Effector memory CD4-positive, alpha-beta T cell (primary cell): ENCODE measurements around the gene GCSH.
A peak's percentile ranks its signal among the peaks of the same experiment; 100 is the strongest.

Experiments
- DNase-seq, 3 donors: peaks; one replicate each; pipeline ENCODE4 v3.0.0-alpha.2; 2020
- H3K27ac ChIP-seq: 2 replicates; pipeline ENCODE4 v1.7.0; 2013; ENCODE audit warnings: mild to moderate bottlenecking, low read length, moderate library complexity; ENCODE audit not compliant: insufficient read depth, poor library complexity, severe bottlenecking
- H3K27me3 ChIP-seq: replicated peaks from 2 replicates; pipeline ENCODE4 v1.7.0; 2013; ENCODE audit warnings: mild to moderate bottlenecking, low read length; ENCODE audit not compliant: insufficient read depth, control insufficient read depth, poor library complexity, severe bottlenecking
- H3K36me3 ChIP-seq: 2 replicates; pipeline ENCODE4 v1.7.0; 2013; ENCODE audit warnings: mild to moderate bottlenecking, low read length, moderate library complexity; ENCODE audit not compliant: control insufficient read depth, insufficient read depth
- H3K4me1 ChIP-seq: 2 replicates; pipeline ENCODE4 v1.7.0; 2013; ENCODE audit warnings: low read length, mild to moderate bottlenecking; ENCODE audit not compliant: control insufficient read depth, insufficient read depth, poor library complexity, severe bottlenecking
- H3K4me3 ChIP-seq: 2 replicates; pipeline ENCODE4 v1.7.0; 2013; ENCODE audit warnings: low read length, low read depth, mild to moderate bottlenecking; ENCODE audit not compliant: insufficient read depth, poor library complexity, severe bottlenecking
- H3K9me3 ChIP-seq: 2 replicates; pipeline ENCODE4 v1.7.0; 2013; ENCODE audit warnings: mild to moderate bottlenecking, low read length, moderate library complexity; ENCODE audit not compliant: control insufficient read depth
- total RNA-seq, 3 donors: gene quantifications; one replicate each; lab custom pipeline; 2026; lab: John Stamatoyannopoulos, UW

Gene GCSH
- 0.17 to 0.35 (median 0.19) reads per million in 3 donors for total RNA-seq

GRCh38 chr16:81095953-81096714 is at the start of gene GCSH:
TSS of gene GCSH (minus strand) at chr16:81096395. CDS start at chr16:81096278, 117 bp downstream.
- DNase-seq = peak; percentile 96 to 98 (median 97)
- H3K9me3 ChIP-seq = no peaks in the 10 kb centered on the region
- H3K36me3 ChIP-seq = no peaks in the 10 kb centered on the region
- H3K27me3 ChIP-seq = no peaks in the 10 kb centered on the region
- peak within 1 kb of the TSS; percentile 54 for H3K27ac ChIP-seq
- peak within 1 kb of the TSS; percentile 76 for H3K4me3 ChIP-seq
- peaks cover 7% of the 10 kb centered on the region for H3K4me1 ChIP-seq

- Histone ChIP-seq H3K27me3 (no peaks in the 10 kb centered on the region), H3K4me1 (no peaks in the 10 kb centered on the region), H3K27ac (no peak overlapping the region), H3K9me3 (no peaks in the 10 kb centered on the region), H3K4me3 (no peak overlapping the region), H3K36me3 (no peaks in the 10 kb centered on the region)
- DNase-seq = no peak
These were observed 47.8 kb upstream of the GCSH start for GRCh38 chr16:81143921-81144471.

- no peaks in the 10 kb centered on the region for H3K36me3 ChIP-seq
- H3K27ac ChIP-seq = no peak overlapping the region
- no peaks in the 10 kb centered on the region for H3K4me1 ChIP-seq
These were observed 46.7 kb upstream of the GCSH start for GRCh38 chr16:81142864-81143263.

GRCh38 chr16:81140930-81141780 is 45.0 kb upstream of the GCSH start:
- no peaks in the 10 kb centered on the region for H3K36me3 ChIP-seq
- no peak overlapping the region for H3K27ac ChIP-seq
- H3K4me1 ChIP-seq = no peaks in the 10 kb centered on the region
- no peak for DNase-seq
- H3K27me3 ChIP-seq = no peaks in the 10 kb centered on the region
- H3K4me3 ChIP-seq = no peak overlapping the region
- H3K9me3 ChIP-seq = no peaks in the 10 kb centered on the region

More at GRCh38 chr16:81142864-81143263, 46.7 kb upstream of the GCSH start:
- no peak for DNase-seq
- no peak overlapping the region for H3K4me3 ChIP-seq
- H3K9me3 ChIP-seq = no peaks in the 10 kb centered on the region
- H3K27me3 ChIP-seq = no peaks in the 10 kb centered on the region

GRCh38 chr16:81138831-81139557 is 42.8 kb upstream of the GCSH start:
- no peak for DNase-seq
- no peak overlapping the region for H3K27ac ChIP-seq
- H3K4me1 ChIP-seq = no peaks in the 10 kb centered on the region
- no peaks in the 10 kb centered on the region for H3K36me3 ChIP-seq
- no peak overlapping the region for H3K4me3 ChIP-seq
- no peaks in the 10 kb centered on the region for H3K27me3 ChIP-seq
- no peaks in the 10 kb centered on the region for H3K9me3 ChIP-seq

- no peaks in the 10 kb centered on the region for H3K9me3 ChIP-seq
- H3K4me3 ChIP-seq = no peak overlapping the region
These were observed 41.6 kb upstream of the GCSH start for GRCh38 chr16:81137754-81138153.

GRCh38 chr16:81136390-81137335 is 40.5 kb upstream of the GCSH start:
- no peaks in the 10 kb centered on the region for H3K27me3 ChIP-seq
- H3K27ac ChIP-seq = no peak overlapping the region
- no peak overlapping the region for H3K4me3 ChIP-seq
- DNase-seq = no peak
- no peaks in the 10 kb centered on the region for H3K9me3 ChIP-seq
- H3K36me3 ChIP-seq = no peaks in the 10 kb centered on the region
- no peaks in the 10 kb centered on the region for H3K4me1 ChIP-seq

More at GRCh38 chr16:81137754-81138153, 41.6 kb upstream of the GCSH start:
- no peaks in the 10 kb centered on the region for H3K27me3 ChIP-seq
- no peak for DNase-seq
- H3K4me1 ChIP-seq = no peaks in the 10 kb centered on the region
- no peak overlapping the region for H3K27ac ChIP-seq
- H3K36me3 ChIP-seq = no peaks in the 10 kb centered on the region

GRCh38 chr16:81130126-81130525 is 33.9 kb upstream of the GCSH start:
- Histone ChIP-seq H3K27me3 (no peaks in the 10 kb centered on the region), H3K9me3 (no peaks in the 10 kb centered on the region), H3K4me3 (no peak overlapping the region), H3K27ac (no peak overlapping the region), H3K36me3 (no peaks in the 10 kb centered on the region), H3K4me1 (no peaks in the 10 kb centered on the region)
- no peak for DNase-seq
